Cerebellar cortex (tissue), 1 donor: ENCODE results near the gene OR52E5.

Source experiments
- DNase-seq: peaks from one replicate; pipeline ENCODE4 v3.0.0-alpha.2; 2015; ENCODE audit warnings: low spot score

Gene OR52E5

GRCh38 chr11:5933116-5933515, 40.1 kb downstream of the OR52E5 start:
- no peak for DNase-seq

- DNase-seq, result no peak
Measured at GRCh38 chr11:5937868-5938602, 45.0 kb downstream of the OR52E5 start.

- DNase-seq, result no peak
Measured at GRCh38 chr11:5938603-5938965, 45.6 kb downstream of the OR52E5 start.

- DNase-seq, result no peak
Measured at GRCh38 chr11:5940748-5941147, 47.7 kb downstream of the OR52E5 start.

- no peak for DNase-seq
Measured at GRCh38 chr11:5941951-5942350, 48.9 kb downstream of the OR52E5 start, which contains the start of gene OR56A3. TSS of gene OR56A3 (plus strand) at chr11:5942251. CDS start at chr11:5947347, 5,096 bp downstream.
